ENCODE measurements around the gene CHERP. TPM values are rescaled to one million over a fixed set of nuclear protein-coding genes. Genes with fewer than 3 reads are reported as not detected.

CHERP gene
- total and polyA plus RNA-seq, 2 experiments from 2014 or later, result 31.6 to 41.2 TPM

DNA sequence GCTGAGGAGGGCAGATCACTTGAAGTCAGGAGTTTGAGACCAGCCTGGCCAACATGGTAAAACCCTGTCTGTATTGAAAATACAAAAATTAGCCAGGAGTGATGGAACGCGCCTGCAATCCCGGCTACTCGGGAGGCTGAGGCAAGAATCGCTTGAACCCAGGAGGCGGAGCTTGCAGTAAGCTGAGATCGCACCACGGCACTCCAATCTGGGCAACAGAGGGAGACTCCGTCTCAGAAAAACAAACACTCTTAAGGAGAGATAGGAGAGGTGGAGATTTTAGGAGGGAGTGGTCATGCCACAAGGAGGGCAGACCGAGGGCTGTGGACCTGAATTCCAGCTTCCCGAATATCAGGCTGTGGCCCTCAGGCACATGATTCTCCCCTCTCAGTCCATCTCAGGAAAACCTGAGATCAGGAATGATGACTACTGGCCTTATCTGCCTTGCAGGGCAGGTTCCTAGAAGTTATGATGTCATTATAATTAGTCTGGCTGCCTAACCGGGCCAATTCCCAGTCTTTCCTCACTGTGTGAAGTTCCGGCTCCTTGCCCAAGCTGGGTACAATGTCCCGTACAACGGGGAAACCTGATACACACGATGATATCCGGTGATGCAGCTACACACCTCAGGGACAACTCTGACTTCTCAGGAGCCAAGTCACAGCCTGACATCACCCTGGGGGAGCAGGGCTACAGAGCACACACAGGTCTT is 27.5 kb upstream of the CHERP start:
- H3K4me2 ChIP-seq, result no peak overlapping the region
- peaks cover 34% of the 10 kb centered on the region for H3K36me3 Mint-ChIP-seq (ENCODE audit: low read depth)
- peaks cover 15% of the 10 kb centered on the region for H4K20me1 ChIP-seq (replicated peaks; ENCODE audit: insufficient read depth)
- H3K27ac Mint-ChIP-seq, result peak overlapping the region; percentile 77; the same call in 1 of the 2 replicates
- peaks cover 48% of the 10 kb centered on the region for H3K79me2 ChIP-seq (replicated peaks; ENCODE audit: insufficient read depth)
- H3K4me3 ChIP-seq, result no peak overlapping the region
- H3K4me1 ChIP-seq (ENCODE audit: insufficient read depth), result peaks cover 9% of the 10 kb centered on the region; the same call in 1 of the 2 replicates
- no peaks in the 10 kb centered on the region for H3K27me3 ChIP-seq (ENCODE audit: insufficient read depth)
- peaks cover 18% of the 10 kb centered on the region; the same call in 1 of the 2 replicates for H3F3A ChIP-seq (replicated peaks; ENCODE audit: low read depth)
- H3K4me3 Mint-ChIP-seq, result peak overlapping the region; percentile 16; the same call in 1 of the 3 replicates
- ATAC-seq (no peak), DNase-seq (ENCODE audit: low spot score) (no peak)
- H2AFZ ChIP-seq, result no peak overlapping the region
- peaks cover 10% of the 10 kb centered on the region for H3K27me3 Mint-ChIP-seq (ENCODE audit: insufficient read depth, low read depth, poor library complexity)
- H3K9me3 Mint-ChIP-seq, result no peaks in the 10 kb centered on the region
- peaks cover 13% of the 10 kb centered on the region for H3K36me3 ChIP-seq (ENCODE audit: insufficient read depth)
- H3K4me1 Mint-ChIP-seq, result peaks cover 8% of the 10 kb centered on the region
- no peak for TF ChIP-seq POLR2AphosphoS5 (IDR thresholded peaks at IDR 0.05; ENCODE audit: low read depth)
- TF ChIP-seq, protein P1, sequence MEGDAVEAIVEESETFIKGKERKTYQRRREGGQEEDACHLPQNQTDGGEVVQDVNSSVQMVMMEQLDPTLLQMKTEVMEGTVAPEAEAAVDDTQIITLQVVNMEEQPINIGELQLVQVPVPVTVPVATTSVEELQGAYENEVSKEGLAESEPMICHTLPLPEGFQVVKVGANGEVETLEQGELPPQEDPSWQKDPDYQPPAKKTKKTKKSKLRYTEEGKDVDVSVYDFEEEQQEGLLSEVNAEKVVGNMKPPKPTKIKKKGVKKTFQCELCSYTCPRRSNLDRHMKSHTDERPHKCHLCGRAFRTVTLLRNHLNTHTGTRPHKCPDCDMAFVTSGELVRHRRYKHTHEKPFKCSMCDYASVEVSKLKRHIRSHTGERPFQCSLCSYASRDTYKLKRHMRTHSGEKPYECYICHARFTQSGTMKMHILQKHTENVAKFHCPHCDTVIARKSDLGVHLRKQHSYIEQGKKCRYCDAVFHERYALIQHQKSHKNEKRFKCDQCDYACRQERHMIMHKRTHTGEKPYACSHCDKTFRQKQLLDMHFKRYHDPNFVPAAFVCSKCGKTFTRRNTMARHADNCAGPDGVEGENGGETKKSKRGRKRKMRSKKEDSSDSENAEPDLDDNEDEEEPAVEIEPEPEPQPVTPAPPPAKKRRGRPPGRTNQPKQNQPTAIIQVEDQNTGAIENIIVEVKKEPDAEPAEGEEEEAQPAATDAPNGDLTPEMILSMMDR (conservative IDR thresholded peaks at IDR 0.05; ENCODE audit: low read depth in 2 of 2), result peak in 1 of 2 experiments; percentile 14; a peak in 1 of 4 replicates
- H3K27ac ChIP-seq (ENCODE audit: low read depth), result no peak overlapping the region
- no peaks in the 10 kb centered on the region for H3K9me2 ChIP-seq (ENCODE audit: insufficient read depth)

DNA sequence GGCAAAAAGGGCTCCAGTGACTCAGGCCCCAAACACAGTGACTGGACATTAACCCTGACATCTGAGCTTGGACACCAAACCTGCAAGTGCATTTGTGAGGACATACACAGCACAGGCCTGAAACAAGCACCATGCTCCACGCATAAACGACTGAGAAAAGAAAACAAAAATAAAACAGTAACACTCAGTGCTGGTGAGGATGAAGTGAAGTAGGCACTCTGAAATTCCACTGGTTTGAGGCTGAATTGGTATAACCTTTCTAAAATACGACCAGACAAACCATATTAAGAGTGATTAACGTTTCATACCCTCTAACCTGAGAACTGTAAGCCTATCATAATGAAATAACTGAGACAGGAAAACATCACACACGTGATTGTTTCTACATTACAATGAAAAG is 24.5 kb upstream of the CHERP start:
- H3K27ac Mint-ChIP-seq, result no peak overlapping the region
- peaks cover 4% of the 10 kb centered on the region for H3K4me1 Mint-ChIP-seq
- H3K4me2 ChIP-seq, result no peak overlapping the region
- no peak overlapping the region for H3K4me3 Mint-ChIP-seq
- H3K9me2 ChIP-seq (ENCODE audit: insufficient read depth), result no peaks in the 10 kb centered on the region
- no peak overlapping the region for H3K4me3 ChIP-seq
- H3F3A ChIP-seq (replicated peaks; ENCODE audit: low read depth), result peaks cover 12% of the 10 kb centered on the region; the same call in 1 of the 2 replicates
- peaks cover 19% of the 10 kb centered on the region for H3K36me3 ChIP-seq (ENCODE audit: insufficient read depth)
- H4K20me1 ChIP-seq (replicated peaks; ENCODE audit: insufficient read depth), result peaks cover 11% of the 10 kb centered on the region
- H2AFZ ChIP-seq, result no peak overlapping the region
- H3K4me1 ChIP-seq (ENCODE audit: insufficient read depth), result peaks cover 5% of the 10 kb centered on the region; the same call in 1 of the 2 replicates
- H3K27me3 Mint-ChIP-seq (ENCODE audit: insufficient read depth, low read depth, poor library complexity), result peaks cover 2% of the 10 kb centered on the region
- ATAC-seq (no peak), DNase-seq (ENCODE audit: low spot score) (no peak)
- peaks cover 29% of the 10 kb centered on the region for H3K79me2 ChIP-seq (replicated peaks; ENCODE audit: insufficient read depth)
- no peaks in the 10 kb centered on the region for H3K9me3 Mint-ChIP-seq
- no peaks in the 10 kb centered on the region for H3K27me3 ChIP-seq (ENCODE audit: insufficient read depth)
- peaks cover 54% of the 10 kb centered on the region for H3K36me3 Mint-ChIP-seq (ENCODE audit: low read depth)
- no peak overlapping the region for H3K27ac ChIP-seq (ENCODE audit: low read depth)
- TF ChIP-seq EZH2phosphoT487 (IDR thresholded peaks at IDR 0.05; ENCODE audit: unreplicated experiment) (no peak), JUNB (IDR thresholded peaks at IDR 0.05; ENCODE audit: unreplicated experiment) (no peak), ZNF114 (CRISPR knock-in tag; IDR thresholded peaks at IDR 0.05) (no peak), ZNF331 (CRISPR knock-in tag; IDR thresholded peaks at IDR 0.05; ENCODE audit: low read depth) (no peak), CREB1 (CRISPR knock-in tag; IDR thresholded peaks at IDR 0.05; ENCODE audit: low read depth) (no peak), POLR2AphosphoS5 (IDR thresholded peaks at IDR 0.05; ENCODE audit: low read depth) (no peak)
- TF ChIP-seq, protein P2, sequence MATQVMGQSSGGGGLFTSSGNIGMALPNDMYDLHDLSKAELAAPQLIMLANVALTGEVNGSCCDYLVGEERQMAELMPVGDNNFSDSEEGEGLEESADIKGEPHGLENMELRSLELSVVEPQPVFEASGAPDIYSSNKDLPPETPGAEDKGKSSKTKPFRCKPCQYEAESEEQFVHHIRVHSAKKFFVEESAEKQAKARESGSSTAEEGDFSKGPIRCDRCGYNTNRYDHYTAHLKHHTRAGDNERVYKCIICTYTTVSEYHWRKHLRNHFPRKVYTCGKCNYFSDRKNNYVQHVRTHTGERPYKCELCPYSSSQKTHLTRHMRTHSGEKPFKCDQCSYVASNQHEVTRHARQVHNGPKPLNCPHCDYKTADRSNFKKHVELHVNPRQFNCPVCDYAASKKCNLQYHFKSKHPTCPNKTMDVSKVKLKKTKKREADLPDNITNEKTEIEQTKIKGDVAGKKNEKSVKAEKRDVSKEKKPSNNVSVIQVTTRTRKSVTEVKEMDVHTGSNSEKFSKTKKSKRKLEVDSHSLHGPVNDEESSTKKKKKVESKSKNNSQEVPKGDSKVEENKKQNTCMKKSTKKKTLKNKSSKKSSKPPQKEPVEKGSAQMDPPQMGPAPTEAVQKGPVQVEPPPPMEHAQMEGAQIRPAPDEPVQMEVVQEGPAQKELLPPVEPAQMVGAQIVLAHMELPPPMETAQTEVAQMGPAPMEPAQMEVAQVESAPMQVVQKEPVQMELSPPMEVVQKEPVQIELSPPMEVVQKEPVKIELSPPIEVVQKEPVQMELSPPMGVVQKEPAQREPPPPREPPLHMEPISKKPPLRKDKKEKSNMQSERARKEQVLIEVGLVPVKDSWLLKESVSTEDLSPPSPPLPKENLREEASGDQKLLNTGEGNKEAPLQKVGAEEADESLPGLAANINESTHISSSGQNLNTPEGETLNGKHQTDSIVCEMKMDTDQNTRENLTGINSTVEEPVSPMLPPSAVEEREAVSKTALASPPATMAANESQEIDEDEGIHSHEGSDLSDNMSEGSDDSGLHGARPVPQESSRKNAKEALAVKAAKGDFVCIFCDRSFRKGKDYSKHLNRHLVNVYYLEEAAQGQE (IDR thresholded peaks at IDR 0.05; ENCODE audit: unreplicated experiment), result no peak
- TF ChIP-seq, protein P3, sequence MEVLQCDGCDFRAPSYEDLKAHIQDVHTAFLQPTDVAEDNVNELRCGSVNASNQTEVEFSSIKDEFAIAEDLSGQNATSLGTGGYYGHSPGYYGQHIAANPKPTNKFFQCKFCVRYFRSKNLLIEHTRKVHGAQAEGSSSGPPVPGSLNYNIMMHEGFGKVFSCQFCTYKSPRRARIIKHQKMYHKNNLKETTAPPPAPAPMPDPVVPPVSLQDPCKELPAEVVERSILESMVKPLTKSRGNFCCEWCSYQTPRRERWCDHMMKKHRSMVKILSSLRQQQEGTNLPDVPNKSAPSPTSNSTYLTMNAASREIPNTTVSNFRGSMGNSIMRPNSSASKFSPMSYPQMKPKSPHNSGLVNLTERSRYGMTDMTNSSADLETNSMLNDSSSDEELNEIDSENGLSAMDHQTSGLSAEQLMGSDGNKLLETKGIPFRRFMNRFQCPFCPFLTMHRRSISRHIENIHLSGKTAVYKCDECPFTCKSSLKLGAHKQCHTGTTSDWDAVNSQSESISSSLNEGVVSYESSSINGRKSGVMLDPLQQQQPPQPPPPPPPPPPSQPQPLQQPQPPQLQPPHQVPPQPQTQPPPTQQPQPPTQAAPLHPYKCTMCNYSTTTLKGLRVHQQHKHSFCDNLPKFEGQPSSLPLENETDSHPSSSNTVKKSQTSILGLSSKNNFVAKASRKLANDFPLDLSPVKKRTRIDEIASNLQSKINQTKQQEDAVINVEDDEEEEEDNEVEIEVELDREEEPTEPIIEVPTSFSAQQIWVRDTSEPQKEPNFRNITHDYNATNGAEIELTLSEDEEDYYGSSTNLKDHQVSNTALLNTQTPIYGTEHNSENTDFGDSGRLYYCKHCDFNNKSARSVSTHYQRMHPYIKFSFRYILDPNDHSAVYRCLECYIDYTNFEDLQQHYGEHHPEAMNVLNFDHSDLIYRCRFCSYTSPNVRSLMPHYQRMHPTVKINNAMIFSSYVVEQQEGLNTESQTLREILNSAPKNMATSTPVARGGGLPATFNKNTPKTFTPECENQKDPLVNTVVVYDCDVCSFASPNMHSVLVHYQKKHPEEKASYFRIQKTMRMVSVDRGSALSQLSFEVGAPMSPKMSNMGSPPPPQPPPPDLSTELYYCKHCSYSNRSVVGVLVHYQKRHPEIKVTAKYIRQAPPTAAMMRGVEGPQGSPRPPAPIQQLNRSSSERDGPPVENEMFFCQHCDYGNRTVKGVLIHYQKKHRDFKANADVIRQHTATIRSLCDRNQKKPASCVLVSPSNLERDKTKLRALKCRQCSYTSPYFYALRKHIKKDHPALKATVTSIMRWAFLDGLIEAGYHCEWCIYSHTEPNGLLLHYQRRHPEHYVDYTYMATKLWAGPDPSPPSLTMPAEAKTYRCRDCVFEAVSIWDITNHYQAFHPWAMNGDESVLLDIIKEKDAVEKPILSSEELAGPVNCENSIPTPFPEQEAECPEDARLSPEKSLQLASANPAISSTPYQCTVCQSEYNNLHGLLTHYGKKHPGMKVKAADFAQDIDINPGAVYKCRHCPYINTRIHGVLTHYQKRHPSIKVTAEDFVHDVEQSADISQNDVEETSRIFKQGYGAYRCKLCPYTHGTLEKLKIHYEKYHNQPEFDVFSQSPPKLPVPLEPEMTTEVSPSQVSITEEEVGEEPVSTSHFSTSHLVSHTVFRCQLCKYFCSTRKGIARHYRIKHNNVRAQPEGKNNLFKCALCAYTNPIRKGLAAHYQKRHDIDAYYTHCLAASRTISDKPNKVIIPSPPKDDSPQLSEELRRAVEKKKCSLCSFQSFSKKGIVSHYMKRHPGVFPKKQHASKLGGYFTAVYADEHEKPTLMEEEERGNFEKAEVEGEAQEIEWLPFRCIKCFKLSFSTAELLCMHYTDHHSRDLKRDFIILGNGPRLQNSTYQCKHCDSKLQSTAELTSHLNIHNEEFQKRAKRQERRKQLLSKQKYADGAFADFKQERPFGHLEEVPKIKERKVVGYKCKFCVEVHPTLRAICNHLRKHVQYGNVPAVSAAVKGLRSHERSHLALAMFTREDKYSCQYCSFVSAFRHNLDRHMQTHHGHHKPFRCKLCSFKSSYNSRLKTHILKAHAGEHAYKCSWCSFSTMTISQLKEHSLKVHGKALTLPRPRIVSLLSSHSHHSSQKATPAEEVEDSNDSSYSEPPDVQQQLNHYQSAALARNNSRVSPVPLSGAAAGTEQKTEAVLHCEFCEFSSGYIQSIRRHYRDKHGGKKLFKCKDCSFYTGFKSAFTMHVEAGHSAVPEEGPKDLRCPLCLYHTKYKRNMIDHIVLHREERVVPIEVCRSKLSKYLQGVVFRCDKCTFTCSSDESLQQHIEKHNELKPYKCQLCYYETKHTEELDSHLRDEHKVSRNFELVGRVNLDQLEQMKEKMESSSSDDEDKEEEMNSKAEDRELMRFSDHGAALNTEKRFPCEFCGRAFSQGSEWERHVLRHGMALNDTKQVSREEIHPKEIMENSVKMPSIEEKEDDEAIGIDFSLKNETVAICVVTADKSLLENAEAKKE (CRISPR knock-in tag; IDR thresholded peaks at IDR 0.05), result no peak

Measured in GM23338 (cell line).